NCI-H774 (cell line): ENCODE data around the gene MICAL1.
"Not testable (repeated sequence)": the region's sequence is repeated elsewhere in the genome, so short reads cannot be mapped to it uniquely, and the experiment has no call there.

Experiments used
- DNase-seq: peaks from one replicate; lab custom pipeline; 2025; lab: John Stamatoyannopoulos, UW

The MICAL1 gene

GRCh38 chr6:109475625-109476024 is 20.1 kb upstream of the MICAL1 start:
- no peak for DNase-seq

- DNase-seq = no peak
Measured at GRCh38 chr6:109474995-109475394, 19.4 kb upstream of the MICAL1 start.

- no peak for DNase-seq
Measured at GRCh38 chr6:109473120-109473519, 17.5 kb upstream of the MICAL1 start.

DNA sequence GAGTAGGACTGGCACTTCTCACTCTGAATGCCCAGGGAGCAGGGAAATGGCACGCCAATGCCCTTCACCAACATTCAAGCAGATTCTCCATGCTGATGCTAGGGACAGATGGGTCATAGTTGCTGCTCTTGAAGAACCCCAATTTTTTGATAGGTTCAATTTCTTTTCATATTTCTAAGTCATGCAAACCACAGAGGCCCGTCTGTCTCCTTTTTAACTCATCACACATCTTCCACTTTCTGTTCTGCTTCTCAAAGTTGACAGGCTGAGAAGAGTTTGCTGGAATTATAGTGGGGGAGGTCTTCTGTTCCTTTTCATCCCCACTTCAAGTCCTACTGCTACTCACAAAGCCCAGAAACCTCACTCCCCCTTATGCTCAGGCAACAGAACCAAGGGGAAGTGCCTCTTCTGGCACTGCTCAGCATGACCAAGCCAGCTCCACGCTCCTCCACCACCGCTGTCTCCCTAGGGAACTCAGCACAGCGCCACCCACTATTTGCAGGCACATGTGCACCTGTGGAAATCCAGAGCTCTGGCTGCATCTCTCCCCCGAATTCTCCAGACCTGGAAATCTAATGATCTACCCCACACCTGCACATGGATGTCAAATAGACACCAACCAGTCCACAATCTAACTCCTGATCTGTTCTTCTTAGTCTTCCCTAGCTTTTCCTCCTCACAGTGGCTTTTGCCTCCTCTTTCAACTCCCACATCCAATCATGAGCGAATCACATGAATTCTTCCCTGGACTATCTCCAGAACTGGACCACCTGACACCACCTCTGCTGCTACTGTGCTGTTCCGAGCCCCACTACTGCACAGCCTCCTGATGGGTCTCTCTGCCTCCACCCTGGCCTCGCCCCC is 16.8 kb upstream of the MICAL1 start:
- no peak for DNase-seq

- no peak for DNase-seq
Measured at GRCh38 chr6:109471105-109471810, 15.7 kb upstream of the MICAL1 start.

- no peak for DNase-seq
Measured at GRCh38 chr6:109469591-109470189, 14.1 kb upstream of the MICAL1 start.

- no peak for DNase-seq
Measured at GRCh38 chr6:109467696-109468095, 12.1 kb upstream of the MICAL1 start.

DNA sequence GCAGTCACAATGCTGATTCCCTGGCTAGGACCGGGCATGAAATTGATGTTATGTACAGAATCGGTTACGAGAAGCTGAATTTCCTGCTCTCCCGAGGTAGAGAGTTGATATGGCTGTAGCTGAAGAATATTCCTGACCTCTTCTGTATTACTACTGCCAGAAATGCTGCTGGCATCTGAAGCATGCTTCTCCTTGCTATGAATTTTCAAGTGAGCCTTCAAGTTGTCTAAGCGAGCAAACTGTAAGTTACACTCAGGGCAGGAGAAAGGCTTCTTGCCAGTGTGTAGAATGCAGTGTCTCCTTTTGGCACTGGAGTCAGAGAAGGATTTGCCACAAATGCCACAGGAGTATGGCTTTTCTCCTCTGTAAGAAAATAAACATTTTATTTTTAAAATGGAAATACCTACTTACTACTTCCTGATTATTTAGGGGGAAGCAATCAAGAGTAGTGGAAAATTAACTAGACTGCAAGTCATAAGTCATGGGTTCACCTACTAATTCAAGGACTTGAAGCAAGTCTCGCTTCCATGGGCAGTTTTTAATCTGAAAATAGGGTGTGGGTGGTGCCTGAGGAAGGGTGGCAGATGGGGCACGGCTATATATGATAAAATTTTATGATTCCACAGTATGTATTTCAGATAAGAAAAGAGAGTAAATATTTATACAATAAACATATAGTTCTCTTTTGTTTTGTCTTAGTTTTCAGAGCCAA is 10.8 kb upstream of the MICAL1 start:
- no peak for DNase-seq

DNA sequence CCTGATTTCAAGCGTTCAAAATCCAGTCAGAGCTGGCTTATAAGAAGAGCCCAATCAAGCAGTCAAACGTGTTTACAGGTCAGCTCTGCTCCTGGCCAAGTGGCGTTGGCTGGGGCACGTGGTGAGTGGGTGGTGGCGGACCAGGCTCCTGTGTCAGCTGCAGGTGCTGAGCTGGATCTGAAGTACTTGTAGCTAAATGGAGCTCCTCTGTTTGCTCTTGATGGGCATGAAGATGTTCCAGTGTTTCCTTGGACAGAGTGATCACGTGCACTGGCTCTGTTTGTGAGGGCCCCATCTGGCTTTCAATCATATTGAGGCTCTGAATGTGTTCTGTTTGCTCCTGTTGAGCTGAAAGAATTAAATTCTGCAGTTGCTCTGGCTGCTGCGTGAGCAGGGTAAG is 10.2 kb upstream of the MICAL1 start:
- DNase-seq = peak; percentile 97

GRCh38 chr6:109461733-109462526 is 6.4 kb upstream of the MICAL1 start:
- no peak for DNase-seq

- DNase-seq = not testable (repeated sequence)
Measured at GRCh38 chr6:109461205-109461604, 5.6 kb upstream of the MICAL1 start.

- no peak for DNase-seq
Measured at GRCh38 chr6:109460161-109460829, 4.7 kb upstream of the MICAL1 start.

DNA sequence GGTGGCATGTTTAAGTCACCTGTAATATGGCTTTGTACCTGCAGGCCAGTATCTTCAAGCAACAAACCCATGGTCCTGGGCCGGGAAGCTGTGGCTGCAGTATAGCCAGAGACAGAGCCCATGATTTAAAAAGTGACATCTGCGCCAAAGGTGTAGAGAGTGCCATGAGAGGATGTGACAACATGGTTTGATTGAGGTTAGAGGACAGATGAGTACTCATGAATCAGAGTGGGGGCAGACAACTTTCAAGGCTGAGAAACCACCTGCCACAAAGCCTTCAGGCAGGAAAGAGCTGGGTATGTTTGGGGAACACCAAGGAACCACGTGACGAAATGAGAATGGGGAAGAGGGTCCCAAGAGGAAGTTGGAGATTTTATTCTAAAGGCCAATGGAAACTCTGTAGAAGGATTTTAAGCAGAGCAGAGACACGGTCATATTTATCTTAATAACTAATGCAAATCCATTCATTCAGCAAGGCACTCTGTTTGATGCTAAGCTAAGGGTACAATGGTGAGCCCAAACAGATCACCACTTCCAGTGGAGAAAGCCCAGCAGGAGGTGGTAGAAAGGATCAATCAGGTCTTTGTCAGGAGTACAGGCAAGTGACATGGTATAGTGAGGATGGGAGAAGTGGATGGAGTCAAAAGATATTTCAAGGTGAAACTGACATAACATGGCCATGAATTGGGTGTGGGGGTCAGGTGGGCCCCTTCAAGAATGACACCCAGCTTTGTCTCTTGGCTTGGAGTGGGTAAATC is 3.4 kb upstream of the MICAL1 start:
- DNase-seq = no peak

- DNase-seq = no peak
Measured at GRCh38 chr6:109457562-109457996, 2.0 kb upstream of the MICAL1 start.

DNA sequence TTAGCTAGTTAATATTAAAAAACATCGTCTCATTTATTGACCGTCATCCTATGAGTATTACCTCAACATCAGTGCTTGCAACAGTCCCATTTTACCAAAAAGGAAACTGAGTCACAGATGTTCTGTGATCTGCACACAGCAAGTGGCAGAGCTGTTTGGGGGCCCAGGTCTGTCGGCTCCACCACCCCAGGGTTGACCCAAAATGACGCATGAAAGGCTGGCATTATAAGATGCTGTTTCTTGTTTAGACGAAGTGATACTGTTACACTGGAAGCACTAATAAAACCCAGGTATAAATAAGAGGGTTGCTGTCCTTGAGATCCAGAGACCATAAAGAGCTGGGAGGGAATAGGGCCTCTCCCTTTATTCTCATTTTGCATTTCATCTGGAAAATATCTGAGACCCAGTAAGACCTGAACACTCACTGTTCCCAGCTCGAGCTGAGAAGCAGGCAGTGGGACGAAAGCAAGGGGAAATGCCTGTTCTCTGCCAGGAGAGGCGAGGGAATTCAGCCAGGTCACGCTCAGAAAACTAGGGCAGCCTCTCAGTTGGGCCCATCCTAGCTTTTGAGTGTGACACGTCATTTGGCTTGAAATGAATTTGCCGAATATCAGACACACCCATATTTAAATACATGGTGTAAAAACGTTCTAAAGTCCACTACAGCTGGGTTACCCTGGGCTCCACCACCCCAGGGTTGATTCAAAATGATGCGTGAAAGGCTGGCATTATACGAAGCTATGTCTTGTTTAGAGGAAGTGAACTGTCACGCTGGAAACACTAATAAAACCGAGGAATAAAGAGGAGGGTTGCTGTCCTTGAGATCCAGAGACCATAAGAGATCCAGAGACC is 1.4 kb upstream of the MICAL1 start:
- DNase-seq = peak; percentile 18

GRCh38 chr6:109456111-109456583 is 575 bp upstream of the MICAL1 start:
- peak; percentile 70 for DNase-seq

DNA sequence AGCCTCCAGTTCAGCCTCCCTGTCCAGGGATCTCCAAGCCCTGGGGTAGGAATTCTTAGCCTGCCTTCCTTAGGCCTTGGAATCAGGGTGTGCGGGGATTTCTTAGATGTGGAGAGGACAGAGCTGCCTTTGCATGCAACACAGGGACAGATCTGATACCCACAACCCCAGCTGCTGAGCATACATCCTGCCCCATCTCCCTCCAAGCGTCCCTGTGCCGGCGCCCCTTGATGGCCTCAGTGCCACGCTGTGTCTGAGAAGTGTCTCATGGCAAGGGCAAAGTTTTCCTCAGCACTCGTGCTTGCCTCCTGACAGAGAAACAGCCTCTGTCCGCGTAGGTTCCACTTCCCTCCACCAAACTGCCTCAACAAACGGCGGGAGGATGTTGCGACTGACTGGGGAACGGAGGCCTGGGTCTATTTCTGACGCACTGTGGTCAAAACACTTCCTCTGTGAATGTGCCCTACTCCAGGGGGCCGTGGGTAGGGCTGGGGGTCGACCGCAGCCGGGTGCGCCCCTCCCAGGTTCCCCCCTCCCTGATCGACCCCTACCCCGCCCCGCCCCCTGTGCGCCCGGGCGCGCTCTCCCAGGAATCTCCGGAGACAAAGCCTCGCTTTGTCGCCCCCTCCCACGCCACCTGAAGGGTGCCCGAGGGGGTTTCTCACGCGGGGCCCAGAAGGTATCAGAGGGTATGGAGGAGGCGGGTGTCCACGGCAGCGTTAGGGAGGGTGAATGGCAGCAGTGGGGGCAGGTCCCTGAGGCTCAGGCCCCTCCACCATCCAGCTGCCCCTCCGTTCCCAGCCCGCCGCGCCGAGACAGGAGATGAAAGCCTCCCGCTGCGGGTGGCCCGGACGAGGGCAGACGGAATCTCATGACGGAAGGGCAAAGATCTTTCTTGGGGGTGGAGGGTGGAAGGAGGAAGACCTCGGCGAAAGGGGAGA is 806 bp downstream of the MICAL1 start:
- no peak for DNase-seq
